WTC11 (cell line): ENCODE results near the gene LAMP5. TPM values are rescaled to one million over a fixed set of nuclear protein-coding genes. Genes with fewer than 3 reads are reported as not detected.

Experiments
- ATAC-seq: fragments of 200-7000 bp; cut with Tn5 transposase; 2 replicates; pipeline ENCODE4 v1.10.0; 2021; ENCODE audit warnings: mild to moderate bottlenecking, moderate library complexity
- CTCF ChIA-PET: fragments of 300-600 bp; sonication (Branson Sonifier 250); formaldehyde crosslinking; loops from one replicate; lab custom pipeline; 2021; ENCODE audit warnings: antibody characterized with exemption; lab: Charles Lee
- POLR2A ChIA-PET: fragments of 350-600 bp; sonication (Branson Sonifier 250); formaldehyde crosslinking; loops from one replicate; lab custom pipeline; 2021; ENCODE audit warnings: antibody characterized with exemption; lab: Charles Lee
- DNase-seq: peaks from one replicate; pipeline ENCODE4 v3.0.0; 2021; ENCODE audit warnings: low spot score
- H3K27ac Mint-ChIP-seq: 2 replicates; pipeline ENCODE4 v1.8.0; 2021; ENCODE audit warnings: mixed read lengths
- H3K27me3 Mint-ChIP-seq: 2 replicates; pipeline ENCODE4 v1.8.0; 2021; ENCODE audit warnings: low read depth, mild to moderate bottlenecking, moderate library complexity, mixed read lengths
- H3K36me3 Mint-ChIP-seq: 2 replicates; pipeline ENCODE4 v1.8.0; 2021; ENCODE audit warnings: mixed read lengths
- H3K4me1 Mint-ChIP-seq: 2 replicates; pipeline ENCODE4 v1.8.0; 2022; ENCODE audit warnings: mixed read lengths
- H3K4me3 Mint-ChIP-seq: 2 replicates; pipeline ENCODE4 v1.8.0; 2021; ENCODE audit warnings: mild to moderate bottlenecking, moderate library complexity, mixed read lengths
- H3K9me3 Mint-ChIP-seq: 2 replicates; pipeline ENCODE4 v1.8.0; 2021; ENCODE audit warnings: mixed read lengths
- AR ChIP-seq: fragments of 250-450 bp; sonication (Bioruptor Pico); IDR thresholded peaks from 2 replicates; pipeline ENCODE4 v1.9.0; 2021; ENCODE audit warnings: mild to moderate bottlenecking
- ATF1 ChIP-seq: sonication (generic); formaldehyde crosslinking; IDR thresholded peaks from 2 replicates; pipeline ENCODE4 v1.8.1; 2023; ENCODE audit warnings: mild to moderate bottlenecking, moderate library complexity, missing genetic modification reagents
- ATF2 ChIP-seq: sonication (generic); formaldehyde crosslinking; IDR thresholded peaks from 2 replicates; pipeline ENCODE4 v1.8.1; 2022; ENCODE audit warnings: low read depth, missing genetic modification reagents, borderline replicate concordance
- E2F4 ChIP-seq: sonication (generic); formaldehyde crosslinking; IDR thresholded peaks from 2 replicates; pipeline ENCODE4 v1.8.1; 2022; ENCODE audit warnings: low read depth, mild to moderate bottlenecking, moderate library complexity, missing genetic modification reagents, borderline replicate concordance
- ELF4 ChIP-seq: sonication (generic); formaldehyde crosslinking; IDR thresholded peaks from 2 replicates; pipeline ENCODE4 v1.8.1; 2022; ENCODE audit warnings: low read depth, mild to moderate bottlenecking, moderate library complexity, missing genetic modification reagents
- ERG ChIP-seq: fragments of 250-450 bp; sonication (Bioruptor Pico); IDR thresholded peaks from 2 replicates; pipeline ENCODE4 v1.8.0; 2021; ENCODE audit warnings: mild to moderate bottlenecking
- GABPB1 ChIP-seq: sonication (generic); formaldehyde crosslinking; IDR thresholded peaks from 2 replicates; pipeline ENCODE4 v1.8.1; 2023; ENCODE audit warnings: mild to moderate bottlenecking, missing genetic modification reagents
- GRHL2 ChIP-seq: fragments of 250-450 bp; sonication (Bioruptor Pico); IDR thresholded peaks from 2 replicates; pipeline ENCODE4 v1.8.0; 2022; ENCODE audit warnings: mild to moderate bottlenecking, moderate library complexity; ENCODE audit not compliant: insufficient replicate concordance, severe bottlenecking
- NFYB ChIP-seq: sonication (generic); formaldehyde crosslinking; conservative IDR thresholded peaks from 2 replicates; pipeline ENCODE4 v1.8.0; 2022; ENCODE audit warnings: low read depth, missing genetic modification reagents
- NR1H2 ChIP-seq: sonication (generic); formaldehyde crosslinking; IDR thresholded peaks from 2 replicates; pipeline ENCODE4 v1.9.0; 2021; ENCODE audit warnings: mild to moderate bottlenecking, moderate library complexity, missing genetic modification reagents
- PRRX2 ChIP-seq: fragments of 250-450 bp; sonication (Bioruptor Pico); IDR thresholded peaks from 2 replicates; pipeline ENCODE4 v1.8.0; 2021; ENCODE audit warnings: mild to moderate bottlenecking
- RELA ChIP-seq: sonication (generic); formaldehyde crosslinking; IDR thresholded peaks from 2 replicates; pipeline ENCODE4 v1.8.1; 2022; ENCODE audit warnings: missing genetic modification reagents, mild to moderate bottlenecking, borderline replicate concordance
- SMAD3 ChIP-seq: sonication (generic); formaldehyde crosslinking; IDR thresholded peaks from 2 replicates; pipeline ENCODE4 v1.8.0; 2022; ENCODE audit warnings: missing genetic modification reagents, mild to moderate bottlenecking, borderline replicate concordance
- SMAD4 ChIP-seq: sonication (generic); formaldehyde crosslinking; IDR thresholded peaks from 2 replicates; pipeline ENCODE4 v1.8.0; 2022; ENCODE audit warnings: mild to moderate bottlenecking, missing genetic modification reagents
- SP1 ChIP-seq: sonication (generic); formaldehyde crosslinking; conservative IDR thresholded peaks from 2 replicates; pipeline ENCODE4 v1.8.1; 2022; ENCODE audit warnings: missing genetic modification reagents
- TEAD4 ChIP-seq: sonication (generic); formaldehyde crosslinking; IDR thresholded peaks from 2 replicates; pipeline ENCODE4 v1.8.0; 2022; ENCODE audit warnings: mild to moderate bottlenecking, missing genetic modification reagents
- TP53 ChIP-seq: sonication (generic); formaldehyde crosslinking; IDR thresholded peaks from 2 replicates; pipeline ENCODE4 v1.8.1; 2023; ENCODE audit warnings: mild to moderate bottlenecking, missing genetic modification reagents
- ZBTB21 ChIP-seq: sonication (generic); formaldehyde crosslinking; IDR thresholded peaks from 2 replicates; pipeline ENCODE4 v1.8.1; 2023; ENCODE audit warnings: mild to moderate bottlenecking, missing genetic modification reagents, borderline replicate concordance
- ZMAT4 ChIP-seq: fragments of 250-450 bp; sonication (Bioruptor Pico); IDR thresholded peaks from 2 replicates; pipeline ENCODE4 v1.9.0; 2021; ENCODE audit warnings: mild to moderate bottlenecking
- ZNF317 ChIP-seq: sonication (generic); formaldehyde crosslinking; IDR thresholded peaks from 2 replicates; pipeline ENCODE4 v1.8.1; 2023; ENCODE audit warnings: low read depth, mild to moderate bottlenecking, moderate library complexity, missing genetic modification reagents, borderline replicate concordance
- ZNF425 ChIP-seq: fragments of 250-450 bp; sonication (Bioruptor Pico); conservative IDR thresholded peaks from 2 replicates; pipeline ENCODE4 v1.9.0; 2021; ENCODE audit warnings: mild to moderate bottlenecking
- total RNA-seq: library from RNA; stranded (reverse); gene quantifications from 3 replicates; pipeline ENCODE4 v1.2.3, GENCODE V29; 2021
- TF ChIP-seq, protein P1 (sequence below): sonication (generic); formaldehyde crosslinking; IDR thresholded peaks from 2 replicates; pipeline ENCODE4 v1.8.0; 2023; ENCODE audit warnings: missing genetic modification reagents, mild to moderate bottlenecking, borderline replicate concordance

Gene LAMP5
- total RNA-seq, 1 experiment from 2014 or later, result 0.31 TPM

- TF ChIP-seq AR (CRISPR knock-in tag) (no peak), SMAD4 (CRISPR knock-in tag) (no peak), ZNF317 (CRISPR knock-in tag) (no peak), ERG (CRISPR knock-in tag) (no peak), ZBTB21 (CRISPR knock-in tag) (no peak), ZMAT4 (CRISPR knock-in tag) (no peak), NR1H2 (CRISPR knock-in tag) (no peak)
- TF ChIP-seq, protein P1, sequence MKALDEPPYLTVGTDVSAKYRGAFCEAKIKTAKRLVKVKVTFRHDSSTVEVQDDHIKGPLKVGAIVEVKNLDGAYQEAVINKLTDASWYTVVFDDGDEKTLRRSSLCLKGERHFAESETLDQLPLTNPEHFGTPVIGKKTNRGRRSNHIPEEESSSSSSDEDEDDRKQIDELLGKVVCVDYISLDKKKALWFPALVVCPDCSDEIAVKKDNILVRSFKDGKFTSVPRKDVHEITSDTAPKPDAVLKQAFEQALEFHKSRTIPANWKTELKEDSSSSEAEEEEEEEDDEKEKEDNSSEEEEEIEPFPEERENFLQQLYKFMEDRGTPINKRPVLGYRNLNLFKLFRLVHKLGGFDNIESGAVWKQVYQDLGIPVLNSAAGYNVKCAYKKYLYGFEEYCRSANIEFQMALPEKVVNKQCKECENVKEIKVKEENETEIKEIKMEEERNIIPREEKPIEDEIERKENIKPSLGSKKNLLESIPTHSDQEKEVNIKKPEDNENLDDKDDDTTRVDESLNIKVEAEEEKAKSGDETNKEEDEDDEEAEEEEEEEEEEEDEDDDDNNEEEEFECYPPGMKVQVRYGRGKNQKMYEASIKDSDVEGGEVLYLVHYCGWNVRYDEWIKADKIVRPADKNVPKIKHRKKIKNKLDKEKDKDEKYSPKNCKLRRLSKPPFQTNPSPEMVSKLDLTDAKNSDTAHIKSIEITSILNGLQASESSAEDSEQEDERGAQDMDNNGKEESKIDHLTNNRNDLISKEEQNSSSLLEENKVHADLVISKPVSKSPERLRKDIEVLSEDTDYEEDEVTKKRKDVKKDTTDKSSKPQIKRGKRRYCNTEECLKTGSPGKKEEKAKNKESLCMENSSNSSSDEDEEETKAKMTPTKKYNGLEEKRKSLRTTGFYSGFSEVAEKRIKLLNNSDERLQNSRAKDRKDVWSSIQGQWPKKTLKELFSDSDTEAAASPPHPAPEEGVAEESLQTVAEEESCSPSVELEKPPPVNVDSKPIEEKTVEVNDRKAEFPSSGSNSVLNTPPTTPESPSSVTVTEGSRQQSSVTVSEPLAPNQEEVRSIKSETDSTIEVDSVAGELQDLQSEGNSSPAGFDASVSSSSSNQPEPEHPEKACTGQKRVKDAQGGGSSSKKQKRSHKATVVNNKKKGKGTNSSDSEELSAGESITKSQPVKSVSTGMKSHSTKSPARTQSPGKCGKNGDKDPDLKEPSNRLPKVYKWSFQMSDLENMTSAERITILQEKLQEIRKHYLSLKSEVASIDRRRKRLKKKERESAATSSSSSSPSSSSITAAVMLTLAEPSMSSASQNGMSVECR (CRISPR knock-in tag), result no peak
- ChIA-PET CTCF (interaction anchor here (1.2 to 3.0 kb wide), 3 partner anchors 10 to 97 kb away, joined by 3 to 25 read pairs (median 11); no protein-coding TSS in a partner anchor), POLR2A (no interaction called here)
- H3K9me3 Mint-ChIP-seq, result no peaks in the 10 kb centered on the region
- no peak for ATAC-seq
- DNase-seq, result no peak
- no peaks in the 10 kb centered on the region for H3K36me3 Mint-ChIP-seq
- H3K27ac Mint-ChIP-seq, result no peak overlapping the region
- no peak overlapping the region for H3K4me3 Mint-ChIP-seq
- H3K27me3 Mint-ChIP-seq, result peaks cover 69% of the 10 kb centered on the region
- H3K4me1 Mint-ChIP-seq, result peaks cover 61% of the 10 kb centered on the region
Observed at GRCh38 chr20:9520086-9520485, 5.7 kb downstream of the LAMP5 start.

DNA sequence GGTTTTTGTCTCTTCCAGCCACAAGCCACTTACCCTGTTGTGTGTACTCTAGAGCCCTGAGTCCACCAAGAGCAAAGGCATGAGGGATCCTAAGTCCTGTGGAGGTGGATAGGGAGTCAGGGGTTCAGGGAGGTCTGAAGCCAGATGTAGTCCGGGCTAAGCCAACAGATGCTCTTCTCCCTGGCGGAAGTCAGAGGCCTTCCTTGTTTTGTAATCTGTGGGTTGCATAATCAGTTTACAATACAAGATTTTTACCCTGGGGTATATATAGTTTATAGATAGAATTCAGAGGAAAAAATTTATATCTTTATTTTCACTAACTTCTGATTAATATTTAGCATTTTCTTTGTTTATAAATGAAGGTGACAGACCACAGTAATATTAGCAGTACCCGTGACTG, 9.2 kb downstream of the LAMP5 start:
- H3K27ac Mint-ChIP-seq, result no peak overlapping the region
- no peaks in the 10 kb centered on the region for H3K36me3 Mint-ChIP-seq
- H3K4me3 Mint-ChIP-seq, result no peak overlapping the region
- peaks cover 34% of the 10 kb centered on the region for H3K27me3 Mint-ChIP-seq
- ChIA-PET POLR2A (no interaction called here), CTCF (no interaction called here)
- no peak for ATAC-seq
- H3K9me3 Mint-ChIP-seq, result no peaks in the 10 kb centered on the region
- no peak for DNase-seq
- peaks cover 32% of the 10 kb centered on the region for H3K4me1 Mint-ChIP-seq
- TF ChIP-seq GABPB1 (CRISPR knock-in tag) (no peak), GRHL2 (CRISPR knock-in tag) (no peak), ELF4 (CRISPR knock-in tag) (no peak), SMAD3 (CRISPR knock-in tag) (no peak), TP53 (CRISPR knock-in tag) (no peak), ATF1 (CRISPR knock-in tag) (no peak), ZNF425 (CRISPR knock-in tag) (no peak), PRRX2 (CRISPR knock-in tag) (no peak), TEAD4 (no peak), NFYB (CRISPR knock-in tag) (no peak), RELA (CRISPR knock-in tag) (no peak), ATF2 (CRISPR knock-in tag) (no peak), SP1 (no peak), E2F4 (CRISPR knock-in tag) (no peak)
